ENCODE measurements around the gene MTG1. TPM values are rescaled to one million over a fixed set of nuclear protein-coding genes. Genes with fewer than 3 reads are reported as not detected.
"Not testable (repeated sequence)": the region's sequence is repeated elsewhere in the genome, so short reads cannot be mapped to it uniquely, and the experiment has no call there.

The MTG1 gene
- total RNA-seq, 1 donor from 2014 or later: 37.1 TPM

- no peak for DNase-seq (ENCODE audit: low read depth in 2 of 2)
These were observed 71.4 kb downstream of the MTG1 start for GRCh38 chr10:133465191-133465949.

GRCh38 chr10:133465950-133466474 is 72.1 kb downstream of the MTG1 start:
- DNase-seq (ENCODE audit: low read depth in 2 of 2): no peak

GRCh38 chr10:133466683-133467275 is 72.8 kb downstream of the MTG1 start:
- no peak for DNase-seq (ENCODE audit: low read depth in 2 of 2)

- DNase-seq (ENCODE audit: low read depth in 2 of 2): no peak
These were observed 73.4 kb downstream of the MTG1 start for GRCh38 chr10:133467286-133467911.

DNA sequence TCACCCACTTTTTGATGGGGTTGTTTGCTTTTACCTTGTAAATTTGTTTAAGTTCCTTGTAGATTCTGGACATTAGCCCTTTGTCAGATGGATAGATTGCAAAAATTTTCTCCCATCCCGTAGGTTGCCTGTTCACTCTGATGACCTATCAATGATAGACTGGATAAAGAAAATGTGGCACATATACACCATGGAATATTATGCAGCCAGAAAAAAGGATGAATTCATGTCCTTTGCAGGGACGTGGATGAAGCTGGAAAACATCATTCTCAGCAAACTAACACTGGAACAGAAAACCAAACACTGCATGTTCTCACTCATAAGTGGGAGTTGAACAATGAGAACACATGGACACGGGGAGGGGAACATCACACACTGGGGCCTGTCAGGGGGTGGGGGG is 75.2 kb downstream of the MTG1 start:
- DNase-seq (ENCODE audit: low read depth in 2 of 2): not testable (repeated sequence)

- no peak for DNase-seq (ENCODE audit: low read depth in 2 of 2)
These were observed 77.5 kb downstream of the MTG1 start for GRCh38 chr10:133471300-133472109.

Other genes with a start within 250 kb of the MTG1 start
- gene KNDC1, start 233.9 kb upstream of the MTG1 start, total RNA-seq: under 0.01 TPM in 1 of 2 replicates, not detected in the other
- gene UTF1, start 163.9 kb upstream of the MTG1 start, total RNA-seq: not detected in 2 replicates
- not detected in 2 replicates for gene VENTX, start 156.3 kb upstream of the MTG1 start, total RNA-seq
- 0.13 TPM in 2 replicates for gene ADAM8, start 117.3 kb upstream of the MTG1 start, total RNA-seq
- gene TUBGCP2, start 85.3 kb upstream of the MTG1 start, total RNA-seq: 29.5 and 44.8 TPM in 2 replicates
- 21.5 and 23.7 TPM in 2 replicates for gene ZNF511, start 85.2 kb upstream of the MTG1 start, total RNA-seq
- gene CALY, start 57.3 kb upstream of the MTG1 start, total RNA-seq: not detected in 2 replicates
- gene PRAP1, start 46.8 kb upstream of the MTG1 start, total RNA-seq: not detected in 2 replicates
- 23.4 and 24.0 TPM in 2 replicates for gene FUOM, start 36.1 kb upstream of the MTG1 start, total RNA-seq
- 72.3 and 75.7 TPM in 2 replicates for gene ECHS1, start 20.8 kb upstream of the MTG1 start, total RNA-seq
- 3.1 and 6.6 TPM in 2 replicates for gene PAOX, start 14.9 kb upstream of the MTG1 start, total RNA-seq
- not detected in 2 replicates for gene SPRN, start 30.5 kb downstream of the MTG1 start, total RNA-seq
- 0.26 and 0.76 TPM in 2 replicates for gene SCART1, start 59.8 kb downstream of the MTG1 start, total RNA-seq
- gene CYP2E1, start 133.2 kb downstream of the MTG1 start, total RNA-seq: 0.13 TPM in 1 of 2 replicates, not detected in the other
- under 0.01 TPM in 1 of 2 replicates, not detected in the other for gene SYCE1, start 171.4 kb downstream of the MTG1 start, total RNA-seq
- not detected in 2 replicates for gene FRG2B, start 232.6 kb downstream of the MTG1 start, total RNA-seq